Measurements from ENCODE around the gene ARMC5.
"Not testable (repeated sequence)": the region's sequence is repeated elsewhere in the genome, so short reads cannot be mapped to it uniquely, and the experiment has no call there.

ARMC5 gene

DNA sequence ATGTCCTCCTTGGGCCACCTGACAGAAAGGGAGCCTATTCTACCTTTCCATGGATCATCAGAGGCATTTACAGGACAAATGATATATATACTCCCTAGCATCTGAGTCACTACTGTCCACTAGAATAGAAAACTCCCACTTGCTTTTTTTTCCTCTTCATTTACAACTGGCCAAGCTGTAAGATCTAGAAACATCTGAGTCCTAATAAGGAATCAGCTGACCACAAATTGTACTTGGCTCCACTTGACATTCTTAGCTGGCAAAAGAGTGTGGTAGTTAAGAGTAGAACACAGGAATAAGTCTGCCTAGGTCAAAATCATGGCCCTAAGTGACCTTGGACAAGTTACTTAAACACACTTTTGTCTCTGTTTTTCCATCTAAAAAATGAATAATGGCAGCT lies 43.7 kb downstream of the ARMC5 start:
- DNase-seq, result no peak

DNA sequence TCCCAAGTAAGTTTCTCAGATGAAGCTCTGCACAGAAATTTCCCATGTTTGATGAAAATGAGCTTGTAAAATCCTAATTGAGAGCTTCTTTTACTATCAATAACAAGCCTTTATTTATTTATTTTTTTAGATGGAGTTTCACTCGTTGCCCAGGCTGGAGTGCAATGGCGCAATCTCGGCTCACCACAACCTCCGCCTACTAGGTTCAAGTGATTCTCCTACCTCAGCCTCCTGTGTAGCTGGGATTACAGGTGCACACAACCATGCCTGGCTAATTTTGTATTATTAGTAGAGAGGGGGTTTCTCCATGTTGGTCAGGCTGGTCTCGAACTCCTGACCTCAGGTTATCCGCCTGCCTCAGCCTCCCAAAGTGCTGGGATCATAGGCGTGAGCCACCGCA lies 44.3 kb downstream of the ARMC5 start:
- not testable (repeated sequence) for DNase-seq

DNA sequence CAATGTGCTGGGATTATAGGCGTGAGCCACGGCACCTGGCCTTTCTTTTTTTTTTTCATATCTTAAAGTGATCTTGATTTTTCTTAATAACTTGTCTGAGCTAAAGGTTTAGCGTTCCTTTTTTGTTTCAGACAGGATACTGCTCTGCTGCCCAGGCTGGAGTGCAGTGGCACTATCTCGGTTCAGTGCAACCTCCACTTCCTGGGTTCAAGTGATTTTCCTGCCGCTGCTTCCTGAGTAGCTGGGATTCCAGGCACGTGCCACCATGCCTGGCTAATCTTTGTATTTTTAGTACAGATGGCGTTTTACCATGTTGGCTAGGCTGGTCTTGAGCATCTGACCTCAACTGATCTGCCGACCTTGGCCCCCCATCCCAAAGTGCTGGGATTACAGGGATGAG lies 44.9 kb downstream of the ARMC5 start:
- DNase-seq, result no peak

DNA sequence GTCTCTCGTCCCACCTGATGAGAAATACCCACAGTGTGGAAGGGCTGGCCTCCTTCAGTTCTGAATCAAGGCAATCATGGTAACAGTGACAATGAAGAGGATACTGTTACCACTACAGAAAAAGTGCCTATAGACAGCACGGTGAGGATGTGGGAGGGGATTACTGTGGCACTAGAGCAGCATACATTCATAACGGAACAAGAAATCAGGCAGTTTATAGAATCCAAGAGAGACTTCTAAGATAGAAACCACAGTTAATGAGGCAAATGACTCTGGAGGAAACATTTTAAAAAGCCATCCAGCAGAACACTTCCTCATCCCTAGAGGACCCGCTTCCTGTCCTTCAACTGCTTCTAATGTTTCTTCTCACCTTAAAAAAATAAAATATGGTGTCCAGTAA lies 46.2 kb downstream of the ARMC5 start:
- DNase-seq, result no peak

DNA sequence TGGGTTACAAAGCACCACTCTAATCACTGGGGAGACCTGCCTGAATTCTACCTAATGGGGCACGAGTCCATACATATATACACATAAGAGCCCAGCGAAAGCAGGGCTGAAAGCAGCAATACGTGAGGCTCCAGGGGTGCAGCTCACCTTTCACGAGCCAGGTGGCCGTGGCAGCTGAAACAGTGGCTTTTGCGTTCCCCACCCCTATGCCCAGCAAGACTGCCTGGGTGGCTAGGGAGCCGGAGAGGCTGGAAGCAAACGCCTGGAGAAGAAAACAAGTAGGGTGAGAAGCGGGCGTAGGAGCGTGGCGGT lies 48.3 kb downstream of the ARMC5 start:
- no peak for DNase-seq

DNA sequence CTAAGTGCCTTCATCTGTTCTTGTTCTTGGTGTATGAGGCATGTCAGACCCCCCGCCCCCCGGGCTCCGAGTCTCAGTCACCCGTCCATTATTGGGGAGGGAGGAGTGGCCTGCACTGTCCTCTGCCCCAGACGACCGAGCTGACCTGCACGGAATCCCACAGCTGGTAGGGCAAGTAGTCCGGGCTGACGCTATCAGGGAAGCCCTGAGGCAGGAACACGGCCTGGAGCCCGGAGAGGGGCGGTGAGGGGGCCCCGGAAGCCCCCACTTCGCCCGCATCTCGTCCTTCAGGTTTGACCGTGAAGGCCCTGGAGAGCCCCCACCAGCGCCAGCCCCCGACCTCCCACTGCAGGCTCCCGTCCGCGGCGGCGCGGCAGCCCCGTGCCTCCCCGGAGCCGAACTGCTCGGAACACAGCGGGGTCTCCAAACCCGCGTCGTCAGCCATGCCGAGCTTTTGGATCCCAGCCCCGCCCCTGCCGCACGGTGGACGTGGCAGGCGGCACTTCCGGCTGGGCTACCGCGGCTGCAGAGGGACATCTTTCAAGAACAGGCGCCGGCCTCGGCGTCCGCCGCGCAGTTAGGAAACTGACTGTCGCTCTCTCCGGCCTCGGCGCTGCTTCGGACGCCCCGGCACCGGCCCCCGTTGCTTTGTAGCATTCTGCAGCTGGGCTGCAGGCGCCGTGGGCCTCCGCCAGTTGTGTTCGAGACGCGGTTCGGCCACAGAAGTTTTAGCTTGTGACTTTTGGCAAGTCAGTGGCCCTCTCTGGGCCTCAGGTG lies 48.8 kb downstream of the ARMC5 start, which contains the start of gene RUSF1:
RUSF1 (minus strand) TSS at position 463 of the 777 bp plus-strand sequence; CDS start at position 445, 18 bp downstream.
- DNase-seq, result peak; percentile 87

DNA sequence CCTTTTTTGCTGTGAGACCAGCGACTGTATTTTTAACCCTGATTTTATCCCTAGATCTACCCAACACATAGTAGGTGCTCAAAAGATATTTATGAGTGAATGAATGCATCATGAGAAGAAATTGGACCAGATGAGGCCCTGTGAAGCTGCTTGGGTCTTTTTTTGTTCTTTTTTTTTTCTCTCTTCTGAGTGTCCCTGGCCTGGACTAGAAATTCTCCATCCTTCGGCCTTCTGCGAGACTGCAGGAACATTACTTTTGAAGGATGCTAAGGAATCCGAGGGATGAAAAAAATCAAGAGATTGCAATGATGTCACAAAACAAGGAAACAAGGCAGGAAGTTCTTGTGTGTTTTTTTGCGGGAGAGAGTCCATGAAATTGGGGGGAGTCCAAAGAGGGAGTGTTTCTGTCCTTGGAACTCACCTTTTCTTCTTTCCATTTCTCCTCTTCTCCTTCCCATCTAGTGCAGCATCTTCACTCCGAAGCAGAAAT lies 49.5 kb downstream of the ARMC5 start:
- no peak for DNase-seq

DNA sequence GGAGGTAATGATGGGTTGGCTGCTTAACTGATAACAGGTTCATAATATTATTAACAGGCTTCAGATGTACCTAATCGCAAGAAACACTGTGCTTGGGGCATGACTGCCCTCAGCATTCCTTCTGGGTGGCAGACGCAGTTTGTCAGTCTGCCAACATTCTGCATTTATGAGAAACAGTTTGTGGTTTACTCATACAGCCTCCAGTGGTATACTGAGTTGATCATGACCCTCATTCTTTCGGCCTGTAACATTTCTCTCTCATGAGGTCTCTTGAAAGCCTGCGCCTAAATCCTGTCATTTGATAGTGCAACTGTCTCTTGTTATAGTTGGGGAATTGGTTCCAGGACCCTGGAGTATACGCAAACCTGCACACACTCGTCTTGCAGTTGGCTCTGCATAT lies 53.8 kb downstream of the ARMC5 start:
- DNase-seq, result no peak

DNA sequence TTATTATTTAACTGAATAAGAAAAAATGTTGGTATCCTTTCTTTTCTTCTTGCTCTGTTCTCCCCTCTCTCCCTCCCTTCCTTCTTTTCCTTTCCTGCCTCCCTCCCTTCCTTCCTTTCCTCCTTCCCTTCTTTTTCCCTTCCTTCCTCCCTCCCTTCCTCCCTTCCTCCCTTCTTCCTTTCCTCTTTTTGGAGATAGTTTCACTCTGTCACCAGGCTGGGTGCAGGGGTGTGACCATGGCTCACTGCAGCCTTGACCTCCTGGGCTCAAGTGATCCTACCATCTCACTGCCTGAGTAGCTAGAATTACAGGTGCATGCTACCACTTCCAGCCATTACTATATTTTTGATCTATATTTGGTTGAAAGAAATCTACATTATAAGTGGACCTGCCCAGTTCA lies 54.6 kb downstream of the ARMC5 start:
- no peak for DNase-seq
